GM23338 (cell line): Measurements from ENCODE around the gene ADAM15. TPM values are rescaled to one million over a fixed set of nuclear protein-coding genes. Genes with fewer than 3 reads are reported as not detected.

Experiments
- ATAC-seq: fragments of 200-7000 bp; cut with Tn5 transposase; 3 replicates; pipeline ENCODE4 v1.9.1; 2020
- DNase-seq: peaks from one replicate; pipeline ENCODE4 v3.0.0-alpha.2; 2015; ENCODE audit warnings: low spot score
- H2AFZ ChIP-seq: fragments of 200-600 bp; sonication (generic); 2 replicates; pipeline ENCODE4 v1.8.0; 2016; ENCODE audit warnings: antibody characterized with exemption, mild to moderate bottlenecking, moderate library complexity
- H3F3A ChIP-seq: fragments of 200-600 bp; sonication (generic); replicated peaks from 2 replicates; pipeline ENCODE4 v1.8.0; 2017; ENCODE audit warnings: antibody characterized with exemption, mixed run types, low read depth
- H3K27ac ChIP-seq: fragments of 200-600 bp; sonication (generic); 2 replicates; pipeline ENCODE4 v1.6.1; 2016; ENCODE audit warnings: low read depth
- H3K27me3 ChIP-seq: fragments of 200-600 bp; sonication (generic); 2 replicates; pipeline ENCODE4 v1.8.0; 2016; ENCODE audit warnings: mild to moderate bottlenecking, mixed run types, moderate library complexity; ENCODE audit not compliant: insufficient read depth
- H3K36me3 ChIP-seq: fragments of 200-600 bp; sonication (generic); 2 replicates; pipeline ENCODE4 v1.8.0; 2016; ENCODE audit warnings: mild to moderate bottlenecking; ENCODE audit not compliant: insufficient read depth
- H3K4me1 ChIP-seq: fragments of 200-600 bp; sonication (generic); 2 replicates; pipeline ENCODE4 v1.8.0; 2016; ENCODE audit warnings: mild to moderate bottlenecking, moderate library complexity; ENCODE audit not compliant: insufficient read depth
- H3K4me2 ChIP-seq: fragments of 200-600 bp; sonication (generic); 2 replicates; pipeline ENCODE4 v1.7.1; 2017; ENCODE audit warnings: mixed run types
- H3K4me3 ChIP-seq: fragments of 200-600 bp; sonication (generic); 2 replicates; pipeline ENCODE4 v1.6.1; 2016; ENCODE audit warnings: mixed run types
- H3K79me2 ChIP-seq: fragments of 200-600 bp; sonication (generic); replicated peaks from 2 replicates; pipeline ENCODE4 v1.8.0; 2017; ENCODE audit warnings: mild to moderate bottlenecking; ENCODE audit not compliant: insufficient read depth
- H3K9me2 ChIP-seq: fragments of 200-600 bp; sonication (generic); 2 replicates; pipeline ENCODE4 v1.8.0; 2017; ENCODE audit not compliant: insufficient read depth
- H4K20me1 ChIP-seq: fragments of 200-600 bp; sonication (generic); replicated peaks from 2 replicates; pipeline ENCODE4 v1.8.0; 2017; ENCODE audit warnings: mild to moderate bottlenecking; ENCODE audit not compliant: insufficient read depth
- H3K27ac Mint-ChIP-seq: 2 replicates; pipeline ENCODE4 v1.8.0; 2020; ENCODE audit warnings: inconsistent platforms, mild to moderate bottlenecking, moderate library complexity, mixed read lengths
- H3K27me3 Mint-ChIP-seq: 3 replicates; pipeline ENCODE4 v1.8.0; 2022; ENCODE audit warnings: low read depth, mild to moderate bottlenecking, moderate library complexity, mixed read lengths, inconsistent platforms; ENCODE audit not compliant: insufficient read depth, poor library complexity
- H3K36me3 Mint-ChIP-seq: 3 replicates; pipeline ENCODE4 v1.8.0; 2021; ENCODE audit warnings: low read depth, mild to moderate bottlenecking, inconsistent platforms, moderate library complexity, mixed read lengths
- H3K4me1 Mint-ChIP-seq: 3 replicates; pipeline ENCODE4 v1.8.0; 2020; ENCODE audit warnings: mild to moderate bottlenecking, inconsistent platforms, mixed read lengths
- H3K4me3 Mint-ChIP-seq: 3 replicates; pipeline ENCODE4 v1.8.0; 2021; ENCODE audit warnings: moderate library complexity, mild to moderate bottlenecking, inconsistent platforms, mixed read lengths
- H3K9me3 Mint-ChIP-seq: 3 replicates; pipeline ENCODE4 v1.8.0; 2020; ENCODE audit warnings: moderate library complexity, mild to moderate bottlenecking, inconsistent platforms, mixed read lengths
- CREB1 ChIP-seq: fragments of 250-450 bp; sonication (Bioruptor Pico); IDR thresholded peaks from 2 replicates; pipeline ENCODE4 v1.5.0; 2020; ENCODE audit warnings: low read depth, mild to moderate bottlenecking, moderate library complexity
- EZH2 ChIP-seq: fragments of 200-600 bp; sonication (generic); IDR thresholded peaks from one replicate; pipeline ENCODE4 v1.8.0; 2017; ENCODE audit warnings: antibody characterized with exemption, mild to moderate bottlenecking, low read depth; ENCODE audit not compliant: unreplicated experiment
- polyA plus RNA-seq: library from polyadenylated mRNA; unstranded; fragments of >200 nt; fragmentation: Nextera tagmentation; extraction: Ambion mirVana; gene quantifications from 2 replicates; pipeline ENCODE4 v1.2.1, GENCODE V29; 2016
- total RNA-seq: library from RNA; depleted of rRNA; stranded (reverse); fragments of >200 nt; shearing (Covaris generic); gene quantifications from 2 replicates; pipeline ENCODE4 v1.2.3, GENCODE V29; 2014
- TF ChIP-seq, protein P1 (sequence below), 2 experiments: fragments of 200-600 bp in 1 of 2; sonication (generic) in 1 of 2; conservative IDR thresholded peaks; 2 replicates each; pipeline versions ENCODE4 v1.5.1 to v1.6.1; 2016 to 2017; ENCODE audit warnings: antibody characterized with exemption in 2 of 2, low read depth in 2 of 2, mild to moderate bottlenecking in 2 of 2, moderate library complexity in 1 of 2
- TF ChIP-seq, protein P2 (sequence below): IDR thresholded peaks from 2 replicates; pipeline ENCODE4 v1.6.1; 2016; ENCODE audit warnings: antibody characterized with exemption

The ADAM15 gene
- total and polyA plus RNA-seq, 2 experiments from 2014 or later = 24.2 to 31.1 TPM

DNA sequence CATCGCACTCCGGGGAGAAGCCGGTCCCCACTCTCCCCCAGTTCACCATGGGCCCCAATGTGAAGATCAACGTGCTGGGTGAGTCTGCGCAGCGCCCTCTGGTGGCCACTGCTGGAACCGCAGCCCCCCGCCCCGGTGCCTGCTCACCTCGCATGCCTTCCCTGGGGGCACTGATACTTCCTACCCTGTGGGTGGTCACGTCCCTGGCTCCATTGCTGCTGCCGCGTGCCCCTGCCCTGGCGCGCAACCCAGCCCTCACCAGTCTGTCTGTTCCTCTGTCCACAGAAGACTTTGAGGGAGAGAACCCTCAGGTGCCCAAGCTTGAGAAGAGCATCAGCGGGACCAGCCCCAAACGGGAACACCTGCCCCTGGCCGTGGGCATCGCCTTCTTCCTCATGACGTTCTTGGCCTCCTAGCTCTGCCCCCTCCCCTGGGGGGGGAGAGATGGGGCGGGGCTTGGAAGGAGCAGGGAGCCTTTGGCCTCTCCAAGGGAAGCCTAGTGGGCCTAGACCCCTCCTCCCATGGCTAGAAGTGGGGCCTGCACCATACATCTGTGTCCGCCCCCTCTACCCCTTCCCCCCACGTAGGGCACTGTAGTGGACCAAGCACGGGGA lies 35.1 kb downstream of the ADAM15 start (continued):
- TF ChIP-seq, protein P1, sequence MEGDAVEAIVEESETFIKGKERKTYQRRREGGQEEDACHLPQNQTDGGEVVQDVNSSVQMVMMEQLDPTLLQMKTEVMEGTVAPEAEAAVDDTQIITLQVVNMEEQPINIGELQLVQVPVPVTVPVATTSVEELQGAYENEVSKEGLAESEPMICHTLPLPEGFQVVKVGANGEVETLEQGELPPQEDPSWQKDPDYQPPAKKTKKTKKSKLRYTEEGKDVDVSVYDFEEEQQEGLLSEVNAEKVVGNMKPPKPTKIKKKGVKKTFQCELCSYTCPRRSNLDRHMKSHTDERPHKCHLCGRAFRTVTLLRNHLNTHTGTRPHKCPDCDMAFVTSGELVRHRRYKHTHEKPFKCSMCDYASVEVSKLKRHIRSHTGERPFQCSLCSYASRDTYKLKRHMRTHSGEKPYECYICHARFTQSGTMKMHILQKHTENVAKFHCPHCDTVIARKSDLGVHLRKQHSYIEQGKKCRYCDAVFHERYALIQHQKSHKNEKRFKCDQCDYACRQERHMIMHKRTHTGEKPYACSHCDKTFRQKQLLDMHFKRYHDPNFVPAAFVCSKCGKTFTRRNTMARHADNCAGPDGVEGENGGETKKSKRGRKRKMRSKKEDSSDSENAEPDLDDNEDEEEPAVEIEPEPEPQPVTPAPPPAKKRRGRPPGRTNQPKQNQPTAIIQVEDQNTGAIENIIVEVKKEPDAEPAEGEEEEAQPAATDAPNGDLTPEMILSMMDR (conservative IDR thresholded peaks at IDR 0.05; ENCODE audit: low read depth in 2 of 2) = peak; percentile 76 to 95

DNA sequence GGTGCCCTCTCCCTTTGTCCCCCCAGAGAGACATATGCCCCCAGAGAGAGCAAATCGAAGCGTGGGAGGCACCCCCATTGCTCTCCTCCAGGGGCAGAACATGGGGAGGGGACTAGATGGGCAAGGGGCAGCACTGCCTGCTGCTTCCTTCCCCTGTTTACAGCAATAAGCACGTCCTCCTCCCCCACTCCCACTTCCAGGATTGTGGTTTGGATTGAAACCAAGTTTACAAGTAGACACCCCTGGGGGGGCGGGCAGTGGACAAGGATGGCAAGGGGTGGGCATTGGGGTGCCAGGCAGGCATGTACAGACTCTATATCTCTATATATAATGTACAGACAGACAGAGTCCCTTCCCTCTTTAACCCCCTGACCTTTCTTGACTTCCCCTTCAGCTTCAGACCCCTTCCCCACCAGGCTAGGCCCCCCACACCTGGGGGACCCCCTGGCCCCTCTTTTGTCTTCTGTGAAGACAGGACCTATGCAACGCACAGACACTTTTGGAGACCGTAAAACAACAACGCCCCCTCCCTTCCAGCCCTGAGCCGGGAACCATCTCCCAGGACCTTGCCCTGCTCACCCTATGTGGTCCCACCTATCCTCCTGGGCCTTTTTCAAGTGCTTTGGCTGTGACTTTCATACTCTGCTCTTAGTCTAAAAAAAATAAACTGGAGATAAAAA lies 35.9 kb downstream of the ADAM15 start:
- H3K9me3 Mint-ChIP-seq = no peaks in the 10 kb centered on the region
- peaks cover 54% of the 10 kb centered on the region for H3K27me3 Mint-ChIP-seq
- no peaks in the 10 kb centered on the region for H3K79me2 ChIP-seq
- no peaks in the 10 kb centered on the region; the same call in 1 of the 2 replicates for H4K20me1 ChIP-seq
- H3K4me1 ChIP-seq = peaks cover 19% of the 10 kb centered on the region
- no peak overlapping the region for H3K4me3 ChIP-seq
- no peaks in the 10 kb centered on the region for H3K36me3 ChIP-seq
- no peak overlapping the region for H3K27ac Mint-ChIP-seq
- no peak overlapping the region; the same call in 2 of the 3 replicates for H3K4me3 Mint-ChIP-seq
- ATAC-seq (no peak), DNase-seq (peak; percentile 72)
- peaks cover 10% of the 10 kb centered on the region; the same call in 1 of the 2 replicates for H3F3A ChIP-seq
- TF ChIP-seq, protein P1 (conservative IDR thresholded peaks at IDR 0.05; ENCODE audit: low read depth in 2 of 2) = peak; percentile 46 to 62
- no peak for TF ChIP-seq EZH2
- H3K4me1 Mint-ChIP-seq = peaks cover 41% of the 10 kb centered on the region
- H3K27ac ChIP-seq = no peak overlapping the region
- H3K36me3 Mint-ChIP-seq = no peaks in the 10 kb centered on the region; the same call in 2 of the 3 replicates
- H2AFZ ChIP-seq = no peak overlapping the region
- H3K9me2 ChIP-seq = no peaks in the 10 kb centered on the region
- H3K4me2 ChIP-seq = no peak overlapping the region
- H3K27me3 ChIP-seq = peaks cover 28% of the 10 kb centered on the region

DNA sequence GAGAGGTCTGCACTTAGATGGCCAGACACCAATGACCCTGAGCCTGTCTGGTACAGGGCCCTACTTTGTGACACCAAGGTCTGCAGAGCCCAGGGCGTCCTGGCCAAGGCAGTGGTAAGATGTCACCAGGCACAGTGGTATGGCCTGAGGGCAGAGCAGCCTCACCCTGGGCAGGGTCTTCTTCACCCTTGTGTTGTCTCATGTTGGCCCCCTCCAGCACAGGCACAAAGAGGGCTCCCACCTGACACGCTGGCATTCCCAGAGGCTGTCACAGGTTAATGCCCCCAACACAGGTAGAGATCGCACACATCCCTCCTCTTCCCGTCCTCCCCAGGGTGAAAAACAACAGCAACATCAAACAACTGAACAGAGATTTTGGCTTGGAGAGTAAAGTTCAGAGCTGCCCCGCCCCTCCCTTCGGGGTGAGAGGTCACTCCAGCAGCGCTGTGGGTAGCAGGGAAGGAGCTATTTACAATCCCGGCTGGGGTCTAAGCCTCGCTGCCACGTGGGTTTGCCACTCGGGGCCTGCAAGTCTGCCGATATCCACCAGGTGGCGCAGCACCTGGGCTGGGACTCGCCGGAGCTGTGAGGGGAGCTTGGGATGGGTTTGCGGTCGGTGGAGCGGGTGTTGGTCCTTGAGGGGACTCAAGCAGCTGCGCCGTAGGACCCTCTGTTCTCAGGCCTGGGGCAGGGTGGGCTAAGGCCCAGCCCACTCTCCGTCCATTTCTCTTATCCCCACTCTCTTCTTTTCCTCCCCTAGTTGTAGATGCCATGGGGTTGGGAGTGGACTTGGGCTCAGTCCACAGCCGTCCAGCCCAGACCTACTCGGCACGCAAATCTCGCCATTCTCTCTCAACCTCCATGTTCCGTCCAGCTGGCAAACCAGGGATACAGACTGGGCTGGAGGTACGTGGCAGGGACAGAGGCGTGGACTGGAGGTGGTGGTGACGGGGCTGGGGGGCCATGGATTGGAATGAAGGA lies 40.2 kb downstream of the ADAM15 start:
- 0 out of 2 replicates have a peak, but pooled peaks cover 9% of the 10 kb centered on the region for H3F3A ChIP-seq
- no peaks in the 10 kb centered on the region for H3K79me2 ChIP-seq
- H2AFZ ChIP-seq = peak overlapping the region; percentile 97
- no peak overlapping the region for H3K27ac ChIP-seq
- H3K36me3 ChIP-seq = no peaks in the 10 kb centered on the region
- Mint-ChIP-seq H3K4me3 (peak overlapping the region; percentile 21; the same call in 2 of the 3 replicates), H3K9me3 (no peaks in the 10 kb centered on the region), H3K36me3 (no peaks in the 10 kb centered on the region; the same call in 2 of the 3 replicates), H3K27me3 (peaks cover 27% of the 10 kb centered on the region), H3K4me1 (peaks cover 31% of the 10 kb centered on the region), H3K27ac (no peak overlapping the region)
- H3K4me2 ChIP-seq = peak overlapping the region; percentile 61; the same call in 1 of the 2 replicates
- DNase-seq = peak; percentile 94
- no peaks in the 10 kb centered on the region for H3K9me2 ChIP-seq
- 0 out of 2 replicates have a peak overlapping the region, but pooled peaks have one; percentile 7 for H3K4me3 ChIP-seq
- peaks cover 7% of the 10 kb centered on the region; the same call in 1 of the 2 replicates for H3K4me1 ChIP-seq
- no peaks in the 10 kb centered on the region for H4K20me1 ChIP-seq
- ATAC-seq = peak; percentile 78
- H3K27me3 ChIP-seq = peaks cover 10% of the 10 kb centered on the region; the same call in 1 of the 2 replicates
- 0 out of 2 replicates have a peak, but pooled peaks have one; percentile 3 for TF ChIP-seq CREB1 (CRISPR knock-in tag)
- TF ChIP-seq, protein P1 (conservative IDR thresholded peaks at IDR 0.05; ENCODE audit: low read depth in 2 of 2) = peak; percentile 98
- TF ChIP-seq, protein P2, sequence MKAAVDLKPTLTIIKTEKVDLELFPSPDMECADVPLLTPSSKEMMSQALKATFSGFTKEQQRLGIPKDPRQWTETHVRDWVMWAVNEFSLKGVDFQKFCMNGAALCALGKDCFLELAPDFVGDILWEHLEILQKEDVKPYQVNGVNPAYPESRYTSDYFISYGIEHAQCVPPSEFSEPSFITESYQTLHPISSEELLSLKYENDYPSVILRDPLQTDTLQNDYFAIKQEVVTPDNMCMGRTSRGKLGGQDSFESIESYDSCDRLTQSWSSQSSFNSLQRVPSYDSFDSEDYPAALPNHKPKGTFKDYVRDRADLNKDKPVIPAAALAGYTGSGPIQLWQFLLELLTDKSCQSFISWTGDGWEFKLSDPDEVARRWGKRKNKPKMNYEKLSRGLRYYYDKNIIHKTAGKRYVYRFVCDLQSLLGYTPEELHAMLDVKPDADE = no peak
